HG02798 (cell line): ENCODE measurements around the gene PIP5K1B.

ENCODE experiments used
- ATAC-seq: cut with Tn5 transposase; IDR thresholded peaks from one replicate; pipeline ENCODE4 v1.9.1; 2021; ENCODE audit warnings: mild to moderate bottlenecking; ENCODE audit not compliant: unreplicated experiment, poor library complexity

PIP5K1B gene

DNA sequence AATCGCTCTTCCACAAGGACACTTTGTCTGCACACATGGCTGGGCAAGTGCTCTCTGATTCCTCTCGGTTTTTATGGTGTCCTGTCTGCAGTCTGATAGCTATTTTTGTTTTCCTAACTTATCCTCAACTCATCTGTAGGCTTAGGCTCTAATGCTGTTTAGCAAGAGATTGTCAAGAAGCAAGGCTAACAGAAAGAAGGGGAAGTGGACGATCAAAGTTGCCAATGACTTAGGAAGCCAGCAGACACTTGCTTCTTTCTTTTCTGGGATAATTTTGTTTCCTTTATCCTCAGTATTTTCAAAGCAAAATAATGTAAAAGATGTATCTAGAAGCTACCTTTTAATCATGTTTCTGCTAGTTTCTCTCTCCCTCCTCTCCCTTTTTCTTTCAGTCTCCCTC is 178.2 kb downstream of the PIP5K1B start:
- ATAC-seq = no peak

- no peak for ATAC-seq
Observed at GRCh38 chr9:68887232-68887631, 182.2 kb downstream of the PIP5K1B start.

DNA sequence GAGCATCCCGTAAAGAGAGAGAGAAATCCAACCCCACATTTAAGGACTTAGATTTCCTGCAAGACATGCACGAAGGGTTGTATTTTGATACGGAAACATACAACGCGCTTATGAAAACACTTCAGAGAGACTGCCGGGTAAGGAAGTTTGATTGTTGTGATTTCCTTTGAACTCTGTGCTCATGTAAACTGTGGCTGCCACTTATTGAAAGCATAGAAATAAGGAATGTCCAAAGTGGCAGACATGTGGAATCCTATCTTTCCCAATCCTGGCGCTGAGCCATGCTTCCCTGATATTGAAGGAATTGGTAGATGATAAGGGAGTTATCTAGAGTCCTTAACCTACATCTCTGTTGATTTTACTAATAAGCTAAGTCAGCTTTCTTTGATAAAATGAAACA is 189.5 kb downstream of the PIP5K1B start:
- no peak for ATAC-seq

DNA sequence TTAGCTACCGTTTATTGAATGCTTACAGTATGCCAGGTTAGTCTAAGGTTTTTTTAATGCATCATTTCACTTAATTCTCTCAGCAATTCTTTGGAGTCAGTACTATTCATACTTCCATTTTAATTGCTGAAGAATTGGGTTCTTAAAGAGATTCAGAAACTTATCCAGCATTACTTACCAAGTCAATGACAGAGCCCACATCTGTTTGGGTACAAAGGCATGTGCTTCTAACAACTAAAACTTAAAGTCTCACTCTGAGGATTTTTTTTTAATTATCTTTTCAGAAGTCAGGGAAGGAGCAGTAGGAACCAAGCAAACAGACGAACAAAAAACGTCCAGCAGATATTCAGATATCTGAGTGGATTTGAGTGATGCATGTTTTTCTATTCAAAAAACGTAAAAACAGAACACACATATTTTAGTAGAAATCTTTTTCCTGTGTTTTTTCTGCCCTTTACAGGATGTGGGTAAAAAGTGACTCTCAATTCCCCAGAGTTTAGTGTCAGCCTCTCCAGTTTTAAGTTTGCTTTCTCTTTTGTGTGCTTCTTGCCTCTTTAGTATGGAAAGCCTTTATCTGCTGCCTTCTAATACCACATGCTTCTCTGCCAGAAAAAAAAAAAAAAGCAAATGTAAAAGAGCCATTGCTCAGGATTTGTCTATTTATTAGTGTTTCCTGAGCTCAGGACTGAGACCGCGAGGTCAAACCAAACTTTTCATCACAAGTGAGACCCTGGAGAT is 190.9 kb downstream of the PIP5K1B start:
- peak; percentile 87 for ATAC-seq

GRCh38 chr9:68896486-68896885 is 191.4 kb downstream of the PIP5K1B start:
- no peak for ATAC-seq

DNA sequence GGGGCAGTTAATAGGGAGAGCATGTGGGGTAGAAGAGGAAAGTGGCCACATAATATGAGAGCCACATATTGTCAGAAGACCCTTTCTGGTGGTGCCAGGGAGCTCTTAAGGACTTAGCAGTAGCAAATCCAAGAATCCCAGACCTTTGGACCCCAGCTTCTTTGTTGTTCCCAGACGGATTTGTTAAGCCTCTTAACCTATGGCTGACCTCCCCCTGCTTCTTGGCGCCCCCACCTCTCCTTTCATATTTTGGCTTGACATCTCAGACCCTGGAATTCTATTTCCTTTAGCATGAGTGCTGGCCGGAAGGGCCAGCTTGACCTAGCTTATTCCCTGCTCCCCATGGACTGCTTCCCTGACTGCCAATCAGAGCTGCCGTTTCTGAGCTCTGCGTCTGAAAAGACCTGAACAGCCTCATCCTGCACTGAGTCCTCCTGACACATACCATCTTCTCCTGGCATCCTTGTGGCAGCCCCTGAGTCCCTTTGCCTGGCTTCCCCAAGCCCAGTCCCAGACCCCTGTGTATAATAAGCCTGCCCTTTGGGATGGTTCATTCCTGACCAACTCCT is 192.6 kb downstream of the PIP5K1B start:
- ATAC-seq = no peak

GRCh38 chr9:68898781-68899439 is 193.9 kb downstream of the PIP5K1B start:
- ATAC-seq = no peak

DNA sequence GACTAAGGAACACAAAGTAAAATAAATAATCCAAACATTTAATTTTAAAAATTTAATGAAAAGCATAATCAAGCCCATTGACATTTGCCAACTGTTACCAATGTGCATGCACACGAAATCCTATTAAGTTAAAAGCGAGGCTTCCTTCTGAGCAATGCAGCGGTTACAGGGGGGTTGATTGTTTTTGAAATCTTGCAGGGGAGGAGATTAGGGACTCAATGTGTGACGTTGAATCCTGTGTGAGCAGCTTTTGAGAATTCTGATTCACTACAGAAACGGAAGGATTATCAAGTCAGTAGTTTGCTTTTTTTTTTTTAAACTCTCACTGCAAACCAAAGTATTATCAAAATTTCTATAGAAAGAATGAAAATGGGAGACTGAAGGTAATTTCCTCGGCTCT is 199.4 kb downstream of the PIP5K1B start:
- no peak for ATAC-seq

GRCh38 chr9:68905129-68905528 is 200.1 kb downstream of the PIP5K1B start:
- ATAC-seq = no peak

DNA sequence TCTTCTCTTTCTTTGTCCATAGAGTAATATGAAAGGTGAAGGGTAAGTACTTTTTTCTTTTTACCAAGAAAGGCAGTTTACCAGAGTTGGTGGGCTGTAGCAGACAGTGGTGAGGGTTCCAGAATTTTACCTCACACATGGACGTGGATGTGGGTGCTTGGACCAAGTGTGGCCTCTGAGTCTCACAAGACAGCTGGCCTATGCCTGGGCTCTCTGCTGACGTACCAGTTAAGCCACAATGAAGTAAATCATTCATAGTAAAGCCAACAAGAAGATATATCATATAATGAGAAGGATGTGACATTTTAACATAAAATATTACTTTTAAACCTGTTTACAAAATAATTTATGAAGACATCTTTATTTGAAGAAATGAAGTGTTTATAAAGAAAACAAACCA is 202.9 kb downstream of the PIP5K1B start:
- ATAC-seq = no peak

GRCh38 chr9:68912561-68912960 is 207.5 kb downstream of the PIP5K1B start:
- ATAC-seq = no peak

GRCh38 chr9:68913054-68913453 is 208.0 kb downstream of the PIP5K1B start:
- no peak for ATAC-seq

DNA sequence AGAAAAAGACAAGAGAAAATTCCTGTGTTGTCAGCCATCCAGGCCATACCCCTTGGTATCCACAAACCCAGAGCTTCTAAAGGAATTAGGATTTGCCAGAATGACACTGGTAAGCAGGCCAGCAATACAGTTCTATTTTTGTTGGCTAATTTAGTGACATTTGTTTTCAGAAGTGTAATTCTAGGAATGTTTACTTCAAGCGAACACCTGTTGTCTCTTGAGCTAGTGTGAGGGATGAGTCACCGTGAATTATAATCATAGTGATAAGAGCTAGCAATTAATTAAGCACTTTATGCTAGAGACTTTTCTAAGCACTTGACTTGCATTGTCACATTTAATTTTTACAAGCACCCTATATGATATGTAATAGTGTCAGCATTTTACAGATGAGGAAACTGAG is 209.7 kb downstream of the PIP5K1B start:
- ATAC-seq = no peak

GRCh38 chr9:68919661-68920060 is 214.6 kb downstream of the PIP5K1B start:
- ATAC-seq = peak; percentile 44

GRCh38 chr9:68920921-68921320 is 215.9 kb downstream of the PIP5K1B start:
- ATAC-seq = no peak

DNA sequence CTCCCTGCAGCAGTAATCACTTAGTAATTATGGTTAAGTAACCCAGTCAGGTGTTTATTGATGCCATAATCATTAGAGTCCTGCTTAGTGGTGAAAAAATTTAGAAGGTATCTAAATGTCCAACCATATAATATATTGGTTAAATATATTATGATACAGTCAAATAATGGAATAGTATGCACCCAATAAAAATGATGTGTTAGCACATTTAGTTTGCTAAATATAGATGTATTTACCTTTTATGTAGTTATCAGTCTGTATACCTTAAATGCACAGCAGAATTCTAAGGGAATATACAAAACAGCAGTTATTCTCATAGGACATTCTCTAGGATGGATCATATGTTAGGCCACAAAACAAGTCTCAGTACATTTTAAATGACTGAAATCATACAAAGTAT is 218.4 kb downstream of the PIP5K1B start:
- no peak for ATAC-seq

- ATAC-seq = no peak
Observed at GRCh38 chr9:68925175-68925574, 220.1 kb downstream of the PIP5K1B start.

DNA sequence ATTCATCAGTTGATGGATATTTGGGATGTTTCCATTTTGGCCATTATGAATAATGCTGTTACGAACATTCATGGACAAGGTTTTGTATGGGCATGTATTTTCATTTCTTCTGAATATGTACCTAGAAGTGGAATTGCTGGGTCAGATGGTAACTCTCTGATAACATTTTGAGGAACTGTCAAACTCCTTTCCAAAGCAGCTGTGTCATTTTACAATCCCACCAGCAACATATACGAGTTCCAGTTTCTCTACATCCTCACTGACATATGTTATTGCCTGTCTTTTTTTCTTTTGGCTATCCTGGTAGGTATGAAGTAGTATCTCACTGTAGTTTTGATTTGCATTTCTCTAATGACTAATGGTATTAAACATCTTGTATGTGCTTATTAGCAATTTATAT is 222.1 kb downstream of the PIP5K1B start:
- no peak for ATAC-seq

GRCh38 chr9:68931821-68932220 is 226.8 kb downstream of the PIP5K1B start:
- no peak for ATAC-seq

DNA sequence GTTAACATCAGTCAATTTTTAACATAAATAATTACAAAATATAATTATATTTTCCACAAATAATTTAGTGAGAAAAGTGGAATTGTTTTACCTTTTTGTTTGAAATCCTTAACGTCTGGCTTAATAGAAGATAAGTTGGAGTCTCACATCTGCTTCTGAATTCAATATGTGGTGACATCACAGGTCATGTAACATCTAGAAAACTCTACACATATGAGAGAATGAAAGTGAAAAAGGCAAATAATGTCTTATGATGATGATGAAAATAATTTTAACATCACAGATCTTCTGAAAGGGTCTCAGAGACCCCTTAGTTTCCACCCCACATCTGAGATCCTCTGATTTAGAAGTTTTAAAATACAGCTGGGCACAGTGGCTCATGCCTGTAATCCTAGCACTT is 227.4 kb downstream of the PIP5K1B start:
- no peak for ATAC-seq

GRCh38 chr9:68933434-68934328 is 228.6 kb downstream of the PIP5K1B start:
- ATAC-seq = peak; percentile 97
